Measurements from ENCODE around the gene ZNF683. TPM values are rescaled to one million over a fixed set of nuclear protein-coding genes. Genes with fewer than 3 reads are reported as not detected.

ZNF683 gene
- total and polyA plus RNA-seq, 2 donors (not counting 1 experiment from before 2014, with no cell fraction given) = not detected

- no peak overlapping the region for H2AFZ ChIP-seq (ENCODE audit: low read length)
- no peak for TF ChIP-seq CTCF (conservative IDR thresholded peaks at IDR 0.05 in 1 of 2, IDR thresholded peaks at IDR 0.05 in 1 of 2; ENCODE audit: low read depth in 1 of 2, low read length in 2 of 2)
- no peak for TF ChIP-seq EZH2 (IDR thresholded peaks at IDR 0.05; ENCODE audit: low read length, missing control alignments)
- H3K9ac ChIP-seq (ENCODE audit: insufficient read depth, low read length) = no peak overlapping the region
- peaks cover 2% of the 10 kb centered on the region for H3K4me1 ChIP-seq (ENCODE audit: control insufficient read depth, extremely low read depth, insufficient read depth, low read length)
- no peak overlapping the region for H3K27ac ChIP-seq (ENCODE audit: insufficient read depth, low read length)
- H3K79me2 ChIP-seq (ENCODE audit: control insufficient read depth, insufficient read depth, low read length) = no peaks in the 10 kb centered on the region
- H3K4me2 ChIP-seq (ENCODE audit: extremely low read depth, insufficient read depth, low read length) = no peak overlapping the region
- no peaks in the 10 kb centered on the region for H3K36me3 ChIP-seq (ENCODE audit: control insufficient read depth, insufficient read depth, low read length)
- H4K20me1 ChIP-seq (ENCODE audit: control insufficient read depth, extremely low read depth, insufficient read depth, low read length) = no peaks in the 10 kb centered on the region
- H3K4me3 ChIP-seq (replicated peaks in 1 of 4; ENCODE audit: control extremely low read depth in 1 of 4, insufficient read depth in 1 of 4, low read depth in 3 of 4, low read length in 4 of 4) = no peak overlapping the region
- H3K9me3 ChIP-seq (ENCODE audit: control insufficient read depth, insufficient read depth, low read depth, low read length) = no peaks in the 10 kb centered on the region
- DNase-seq (ENCODE audit: low read depth in 2 of 2) = no peak
- H3K27me3 ChIP-seq (ENCODE audit: control insufficient read depth, insufficient read depth, low read length) = peaks cover 57% of the 10 kb centered on the region
These were observed 12.4 kb downstream of the ZNF683 start for GRCh38 chr1:26359981-26360806.

- no peak overlapping the region for H3K9ac ChIP-seq (ENCODE audit: insufficient read depth, low read length)
- no peak overlapping the region for H3K4me3 ChIP-seq (replicated peaks in 1 of 4; ENCODE audit: control extremely low read depth in 1 of 4, insufficient read depth in 1 of 4, low read depth in 3 of 4, low read length in 4 of 4)
- H3K4me2 ChIP-seq (ENCODE audit: extremely low read depth, insufficient read depth, low read length) = no peak overlapping the region
- H3K79me2 ChIP-seq (ENCODE audit: control insufficient read depth, insufficient read depth, low read length) = no peaks in the 10 kb centered on the region
- no peaks in the 10 kb centered on the region for H4K20me1 ChIP-seq (ENCODE audit: control insufficient read depth, extremely low read depth, insufficient read depth, low read length)
- H3K27me3 ChIP-seq (ENCODE audit: control insufficient read depth, insufficient read depth, low read length) = peaks cover 51% of the 10 kb centered on the region
- H3K27ac ChIP-seq (ENCODE audit: insufficient read depth, low read length) = no peak overlapping the region
- no peaks in the 10 kb centered on the region for H3K9me3 ChIP-seq (ENCODE audit: control insufficient read depth, insufficient read depth, low read depth, low read length)
- no peak overlapping the region for H2AFZ ChIP-seq (ENCODE audit: low read length)
- H3K4me1 ChIP-seq (ENCODE audit: control insufficient read depth, extremely low read depth, insufficient read depth, low read length) = peaks cover 2% of the 10 kb centered on the region
- peak; percentile 72 for TF ChIP-seq EZH2 (IDR thresholded peaks at IDR 0.05; ENCODE audit: low read length, missing control alignments)
- TF ChIP-seq CTCF (conservative IDR thresholded peaks at IDR 0.05 in 1 of 2, IDR thresholded peaks at IDR 0.05 in 1 of 2; ENCODE audit: low read depth in 1 of 2, low read length in 2 of 2) = no peak
- DNase-seq (ENCODE audit: low read depth in 2 of 2) = no peak
- H3K36me3 ChIP-seq (ENCODE audit: control insufficient read depth, insufficient read depth, low read length) = no peaks in the 10 kb centered on the region
These were observed 13.9 kb downstream of the ZNF683 start for GRCh38 chr1:26358411-26359384.

GRCh38 chr1:26357121-26357602, 15.4 kb downstream of the ZNF683 start:
- Histone ChIP-seq H3K4me1 (ENCODE audit: control insufficient read depth, extremely low read depth, insufficient read depth, low read length) (peaks cover 2% of the 10 kb centered on the region), H3K9ac (ENCODE audit: insufficient read depth, low read length) (no peak overlapping the region), H2AFZ (ENCODE audit: low read length) (no peak overlapping the region), H3K27me3 (ENCODE audit: control insufficient read depth, insufficient read depth, low read length) (peaks cover 48% of the 10 kb centered on the region), H3K9me3 (ENCODE audit: control insufficient read depth, insufficient read depth, low read depth, low read length) (no peaks in the 10 kb centered on the region), H3K27ac (ENCODE audit: insufficient read depth, low read length) (no peak overlapping the region), H3K36me3 (ENCODE audit: control insufficient read depth, insufficient read depth, low read length) (no peaks in the 10 kb centered on the region), H3K4me2 (ENCODE audit: extremely low read depth, insufficient read depth, low read length) (no peak overlapping the region), H3K4me3 (replicated peaks in 1 of 4; ENCODE audit: control extremely low read depth in 1 of 4, insufficient read depth in 1 of 4, low read depth in 3 of 4, low read length in 4 of 4) (no peak overlapping the region), H3K79me2 (ENCODE audit: control insufficient read depth, insufficient read depth, low read length) (no peaks in the 10 kb centered on the region), H4K20me1 (ENCODE audit: control insufficient read depth, extremely low read depth, insufficient read depth, low read length) (no peaks in the 10 kb centered on the region)
- no peak for DNase-seq (ENCODE audit: low read depth in 2 of 2)
- no peak for TF ChIP-seq EZH2 (IDR thresholded peaks at IDR 0.05; ENCODE audit: low read length, missing control alignments)
- no peak for TF ChIP-seq CTCF (conservative IDR thresholded peaks at IDR 0.05 in 1 of 2, IDR thresholded peaks at IDR 0.05 in 1 of 2; ENCODE audit: low read depth in 1 of 2, low read length in 2 of 2)

Measured in fibroblast of lung (primary cell).